GM18861 (cell line): Measurements from ENCODE around the gene FAM221B.

Source experiments
- ATAC-seq: cut with Tn5 transposase; IDR thresholded peaks from one replicate; pipeline ENCODE4 v1.9.1; 2021; ENCODE audit not compliant: unreplicated experiment

The FAM221B gene

DNA sequence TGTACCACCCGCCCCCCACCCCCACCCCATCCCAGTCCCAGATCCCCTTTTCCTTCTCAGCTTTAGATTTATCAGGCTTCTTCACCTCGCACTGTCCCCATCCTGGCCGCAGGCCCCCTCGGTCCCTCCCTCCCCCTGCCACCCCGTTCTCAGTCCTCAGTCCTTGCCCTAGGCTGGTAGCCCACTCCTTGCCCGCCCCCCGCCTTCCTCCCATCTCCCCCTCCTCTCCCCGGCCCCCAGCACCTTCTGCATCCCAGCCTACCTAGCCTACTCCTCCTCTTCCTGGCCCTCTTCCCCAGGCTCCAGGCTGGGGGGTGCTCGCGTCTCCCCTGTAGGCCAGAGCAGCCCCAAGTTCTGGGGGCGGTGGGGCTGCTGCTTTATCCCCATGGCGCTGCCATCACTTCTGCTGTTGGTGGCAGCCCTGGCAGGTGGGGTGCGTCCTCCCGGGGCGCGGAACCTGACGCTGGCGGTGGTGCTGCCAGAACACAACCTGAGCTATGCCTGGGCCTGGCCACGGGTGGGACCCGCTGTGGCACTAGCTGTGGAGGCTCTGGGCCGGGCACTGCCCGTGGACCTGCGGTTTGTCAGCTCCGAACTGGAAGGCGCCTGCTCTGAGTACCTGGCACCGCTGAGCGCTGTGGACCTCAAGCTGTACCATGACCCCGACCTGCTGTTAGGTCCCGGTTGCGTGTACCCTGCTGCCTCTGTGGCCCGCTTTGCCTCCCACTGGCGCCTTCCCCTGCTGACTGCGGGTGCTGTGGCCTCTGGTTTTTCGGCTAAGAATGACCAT lies 36.3 kb downstream of the FAM221B start:
- no peak for ATAC-seq

DNA sequence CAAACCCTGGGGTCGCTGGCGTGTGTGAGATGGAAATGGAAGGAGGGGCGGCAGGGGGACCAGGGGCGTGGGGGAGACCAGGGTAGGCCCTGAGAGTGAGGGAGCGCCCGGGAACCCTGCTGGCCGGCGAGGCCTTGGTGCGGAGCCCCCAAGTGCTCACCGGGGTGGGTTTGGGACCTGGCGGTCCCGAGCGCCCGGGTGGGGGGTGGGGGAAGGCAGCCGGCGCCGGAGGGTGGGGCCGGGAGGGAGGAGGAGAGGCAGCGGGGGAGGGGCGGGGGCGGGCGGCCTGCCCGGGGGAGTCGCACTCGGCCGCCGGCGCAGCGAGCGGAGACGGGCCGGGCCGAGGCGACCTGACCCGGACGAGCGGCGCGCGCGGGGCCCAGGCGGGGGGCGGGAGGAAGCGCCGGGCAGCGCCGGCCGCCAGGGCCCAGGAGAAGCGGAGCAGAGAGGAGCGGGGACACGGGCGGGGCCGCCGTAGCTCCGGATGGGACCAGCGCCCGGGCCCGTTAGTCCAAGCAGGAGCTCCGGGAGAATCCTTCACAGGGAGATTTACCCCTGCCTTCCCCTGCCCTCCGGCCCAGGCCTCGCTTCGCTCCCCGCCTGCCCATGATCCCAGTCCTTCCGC lies 37.1 kb downstream of the FAM221B start, which contains the start of gene NPR2:
TSS of gene NPR2 (plus strand) at position 295 of the 625 bp plus-strand sequence. CDS start 818 bp downstream, outside the sequence.
- ATAC-seq: no peak

DNA sequence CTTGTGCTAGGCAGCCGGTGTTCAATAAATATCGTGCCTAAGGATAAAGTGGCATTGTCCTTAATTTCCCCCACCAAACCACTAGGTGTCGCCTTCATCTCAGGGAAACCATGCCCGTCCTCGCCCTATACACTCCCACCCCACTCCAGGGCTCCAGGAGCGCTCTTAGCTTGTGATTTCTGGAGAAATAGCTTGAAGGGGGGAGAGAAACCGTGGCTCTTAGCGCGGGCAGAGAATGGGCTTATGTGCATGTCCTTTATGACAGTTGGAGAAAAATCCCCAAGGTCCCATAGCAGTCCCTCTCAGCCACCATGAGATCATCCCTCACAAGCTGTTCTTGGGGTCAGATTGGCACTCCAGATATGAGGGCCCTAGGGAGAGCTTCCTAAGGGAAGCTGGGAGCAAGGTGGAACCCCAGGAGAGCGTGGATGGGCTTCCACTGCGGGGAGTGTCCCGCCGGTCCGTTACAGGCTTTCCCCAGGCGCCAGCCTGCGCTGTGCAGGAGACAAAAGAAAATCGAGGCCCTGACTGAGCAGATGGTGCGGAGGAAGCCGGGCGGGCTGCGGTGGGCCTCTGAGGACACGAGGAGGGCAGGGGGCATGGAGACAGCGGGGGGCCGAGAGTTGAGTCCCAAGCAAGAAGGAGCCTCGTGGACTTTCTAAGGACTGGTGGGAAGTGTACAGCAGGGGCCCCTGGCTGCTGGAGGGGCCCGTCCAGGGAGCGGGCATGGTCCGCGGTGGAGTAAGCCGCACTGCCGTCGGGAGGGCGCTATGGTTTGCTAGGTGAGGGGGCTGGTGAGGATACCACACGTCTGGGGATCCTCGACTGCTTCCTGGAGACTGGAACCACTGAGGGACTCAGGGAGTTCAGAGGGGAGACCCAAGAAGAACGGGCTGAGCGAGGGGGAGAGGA lies 37.9 kb downstream of the FAM221B start:
- no peak for ATAC-seq

DNA sequence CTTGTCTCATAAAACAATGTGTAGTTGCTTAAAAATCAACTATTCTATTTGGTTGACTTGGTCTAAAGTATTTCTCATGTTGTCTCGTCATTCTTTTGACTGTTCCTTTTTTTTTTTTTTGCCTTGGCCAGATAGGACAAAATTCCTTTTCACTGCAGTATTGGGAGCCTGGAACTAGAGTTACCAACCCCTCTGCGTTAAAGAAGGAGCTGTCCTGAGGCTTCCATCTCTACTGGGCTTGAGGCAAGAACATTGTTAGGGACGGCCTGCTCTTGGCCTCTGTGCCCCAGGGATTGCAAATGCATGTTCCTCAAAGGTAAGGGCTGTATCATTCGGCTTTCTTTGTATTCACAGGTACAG lies 38.5 kb downstream of the FAM221B start:
- ATAC-seq: no peak

DNA sequence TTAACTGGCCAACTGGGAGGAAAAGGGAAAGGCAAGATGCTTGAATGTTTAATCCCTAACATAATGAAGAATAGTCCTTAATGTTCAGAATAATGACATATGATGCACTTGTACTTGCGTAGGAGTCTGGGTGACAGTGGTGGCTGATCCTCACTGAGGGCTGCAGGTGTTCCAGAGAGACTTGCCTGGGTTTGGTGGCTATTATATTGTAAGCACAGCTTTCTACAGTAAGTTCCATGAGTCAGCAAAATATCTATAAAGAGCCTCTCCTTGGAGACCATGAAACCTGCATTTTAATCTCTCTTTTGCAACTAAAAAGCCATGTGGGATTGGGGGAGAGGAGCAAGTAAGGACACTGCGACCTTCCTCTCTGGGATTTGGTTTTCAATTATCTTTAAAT lies 39.0 kb downstream of the FAM221B start:
- ATAC-seq: no peak

DNA sequence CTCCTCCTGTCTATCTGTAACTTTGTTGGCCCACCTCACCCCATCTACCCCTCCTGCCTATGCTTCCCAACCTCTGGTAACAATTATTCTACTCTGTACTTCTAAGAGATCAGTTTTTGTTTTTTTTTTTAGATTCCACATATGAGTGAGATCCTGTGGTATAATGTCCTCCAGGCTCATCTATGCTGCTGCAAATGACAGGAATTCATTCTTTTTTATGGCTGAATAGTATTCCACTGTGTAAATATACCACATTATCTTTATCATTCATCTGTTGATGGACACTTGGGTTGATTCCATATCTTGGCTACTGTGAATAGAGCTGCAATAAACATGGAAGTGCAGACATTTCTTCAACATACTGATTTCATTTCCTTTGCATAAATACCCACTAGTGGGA lies 45.1 kb downstream of the FAM221B start:
- no peak for ATAC-seq

DNA sequence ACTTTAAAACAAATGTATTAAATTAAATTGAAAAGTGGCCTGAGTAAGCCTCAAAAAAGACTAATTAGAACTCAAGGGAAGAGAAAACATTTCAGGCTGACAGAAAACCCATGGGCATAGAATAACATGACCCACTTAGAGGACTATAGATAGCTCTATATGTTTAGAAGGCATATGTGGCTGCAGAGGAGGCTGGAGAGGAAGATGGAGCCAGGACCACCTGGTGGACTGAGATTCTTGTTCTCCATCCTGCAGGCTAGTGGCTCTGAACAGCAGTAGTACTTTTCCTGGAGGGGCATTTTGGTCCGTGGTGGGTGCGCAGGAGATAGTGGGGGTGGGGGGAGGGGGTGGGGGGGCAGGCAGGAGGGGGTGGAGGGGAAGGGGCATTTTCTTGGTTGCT lies 47.5 kb downstream of the FAM221B start:
- no peak for ATAC-seq

DNA sequence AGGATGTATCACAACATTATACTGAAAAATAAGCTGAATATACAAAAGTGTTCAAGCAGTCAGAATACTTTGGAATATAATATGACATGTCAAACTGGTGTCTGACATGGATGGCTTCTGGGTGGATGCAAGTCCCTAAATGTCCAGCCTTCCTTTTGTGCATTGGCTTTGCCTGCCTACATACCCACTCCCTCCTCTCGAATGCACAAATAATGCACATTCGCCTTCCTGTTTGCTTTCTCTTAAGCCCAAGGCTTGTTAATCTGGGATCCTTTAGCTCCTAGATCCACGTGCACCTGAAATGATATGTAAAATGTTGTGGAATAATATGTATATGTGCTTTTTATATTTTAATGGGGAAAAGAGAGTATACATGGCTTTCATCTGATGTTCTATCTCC lies 50.0 kb downstream of the FAM221B start:
- no peak for ATAC-seq

DNA sequence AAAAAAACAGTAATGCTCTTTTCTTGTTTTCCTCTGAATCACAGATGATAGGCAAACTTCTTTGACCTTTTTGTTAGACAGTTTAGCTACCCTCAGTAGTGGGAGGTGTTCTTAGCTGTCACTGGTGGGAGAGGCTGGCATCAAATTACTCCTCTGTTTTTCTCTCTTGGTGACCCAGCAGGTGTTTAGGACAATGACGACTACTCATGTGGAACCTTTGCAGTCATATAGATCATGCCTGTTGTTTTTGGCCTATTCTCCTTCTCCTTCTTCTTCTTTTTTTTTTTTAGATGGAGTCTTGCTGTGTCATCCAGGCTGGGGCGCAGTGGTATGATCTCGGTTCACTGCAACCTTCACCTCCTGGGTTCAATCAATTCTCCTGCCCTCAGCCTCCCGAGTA lies 52.5 kb downstream of the FAM221B start:
- no peak for ATAC-seq

DNA sequence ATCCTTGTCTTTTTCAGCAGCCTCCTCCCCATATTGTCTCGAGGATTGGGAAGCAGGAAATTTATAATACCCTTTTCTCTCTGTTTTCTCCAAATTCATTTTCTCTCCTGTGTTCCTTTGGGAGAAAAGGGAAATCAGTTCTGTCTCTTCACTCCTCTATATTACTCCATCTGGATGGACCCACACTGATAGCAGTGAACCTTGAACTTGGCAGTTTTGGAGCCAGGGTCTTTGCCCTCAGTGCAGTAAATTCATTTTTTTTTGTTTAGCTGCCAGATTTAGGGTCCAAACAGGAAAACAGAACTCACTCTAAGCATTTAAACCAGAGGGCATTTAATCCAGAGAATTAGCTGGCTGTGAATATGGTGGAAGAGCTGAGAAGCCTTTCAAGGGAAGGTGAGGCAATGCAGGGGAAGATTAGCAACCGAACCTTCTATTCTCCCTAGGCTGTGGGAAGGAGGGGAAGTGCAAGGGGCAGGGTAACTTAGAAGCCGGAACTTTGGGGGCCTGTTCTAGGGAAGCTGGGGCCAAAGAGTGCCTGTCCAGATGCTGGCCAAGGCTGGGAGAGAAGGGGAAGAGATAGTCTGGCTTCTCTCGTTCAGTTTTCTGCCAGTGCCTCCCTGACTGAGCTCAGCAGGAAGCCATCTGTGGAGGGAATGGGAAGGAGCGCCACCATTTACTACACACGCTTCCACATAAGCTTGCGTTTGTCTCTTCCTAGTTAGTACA lies 53.5 kb downstream of the FAM221B start:
- ATAC-seq: no peak

DNA sequence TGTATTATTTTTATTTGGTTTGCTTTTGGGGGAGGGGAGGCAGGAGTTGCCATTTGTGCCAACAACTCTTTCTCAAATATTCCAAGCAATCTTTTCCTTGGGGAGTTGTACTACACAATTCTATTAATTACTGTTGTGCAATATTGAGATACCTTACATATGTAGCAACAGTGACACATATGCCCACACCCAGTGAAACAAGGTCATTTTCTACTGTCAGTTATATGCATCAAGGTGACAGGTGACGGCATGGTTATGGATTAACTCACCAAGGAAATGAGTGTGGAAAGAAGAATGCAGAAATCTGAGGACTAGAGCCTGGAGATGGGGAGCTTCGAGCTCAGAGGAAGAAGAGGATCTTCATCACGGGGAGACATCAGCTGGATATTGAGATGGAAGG lies 56.6 kb downstream of the FAM221B start:
- ATAC-seq: no peak

DNA sequence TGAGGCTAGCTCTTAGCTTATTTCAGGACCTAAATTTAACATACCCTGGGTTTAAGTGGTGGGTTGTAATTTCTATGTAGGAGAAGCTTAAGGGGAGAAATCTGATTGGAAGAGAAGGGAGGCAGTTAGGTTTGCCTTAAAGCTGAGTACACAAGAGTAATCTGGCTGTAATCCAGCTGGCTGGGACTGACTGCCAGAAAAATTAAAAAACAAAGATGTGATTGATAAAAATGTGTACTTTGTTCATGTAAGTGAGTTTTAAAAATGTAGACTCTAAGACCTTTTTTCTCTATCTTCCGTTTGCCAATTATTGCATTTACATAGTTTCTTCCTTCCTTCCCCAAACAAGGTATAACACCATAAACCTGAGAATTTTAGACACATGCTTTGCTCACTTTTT lies 57.0 kb downstream of the FAM221B start:
- ATAC-seq: no peak

DNA sequence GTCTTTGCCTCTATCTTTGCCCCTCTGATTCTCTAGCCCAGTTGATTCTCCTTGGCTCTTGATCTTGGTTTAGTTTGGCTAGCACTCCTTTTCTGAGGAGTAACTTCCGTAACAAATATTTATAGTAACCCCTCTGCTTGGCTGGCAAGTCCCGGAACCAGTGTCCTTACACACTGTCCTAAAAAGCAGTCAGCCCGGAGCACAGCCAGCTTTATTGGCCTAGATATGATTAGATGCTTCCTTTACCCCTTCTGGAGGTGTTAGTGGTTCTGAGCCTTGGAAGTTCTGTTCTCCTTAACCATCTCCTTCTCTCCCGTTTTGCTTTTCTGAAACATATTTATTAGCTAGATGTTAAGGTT lies 57.5 kb downstream of the FAM221B start:
- ATAC-seq: no peak

DNA sequence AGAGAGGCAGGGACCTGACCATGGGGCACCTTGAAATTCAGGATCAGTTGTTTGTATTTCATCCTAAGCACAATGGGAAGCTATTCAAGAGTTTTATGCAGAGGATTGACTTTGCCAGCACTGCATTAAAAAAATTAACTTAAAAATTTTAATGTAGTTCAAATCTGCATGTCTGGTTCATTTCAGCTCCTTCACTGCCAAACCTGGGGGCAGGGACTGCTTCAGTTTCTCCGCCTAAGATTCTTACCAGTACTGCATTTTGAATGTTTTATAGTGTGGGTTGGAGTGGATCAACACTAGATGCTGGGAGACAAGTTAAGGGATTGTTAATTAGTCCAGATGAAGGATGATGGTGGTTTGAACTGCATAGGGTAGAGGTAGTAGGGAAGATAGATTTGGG lies 58.8 kb downstream of the FAM221B start:
- ATAC-seq: no peak

DNA sequence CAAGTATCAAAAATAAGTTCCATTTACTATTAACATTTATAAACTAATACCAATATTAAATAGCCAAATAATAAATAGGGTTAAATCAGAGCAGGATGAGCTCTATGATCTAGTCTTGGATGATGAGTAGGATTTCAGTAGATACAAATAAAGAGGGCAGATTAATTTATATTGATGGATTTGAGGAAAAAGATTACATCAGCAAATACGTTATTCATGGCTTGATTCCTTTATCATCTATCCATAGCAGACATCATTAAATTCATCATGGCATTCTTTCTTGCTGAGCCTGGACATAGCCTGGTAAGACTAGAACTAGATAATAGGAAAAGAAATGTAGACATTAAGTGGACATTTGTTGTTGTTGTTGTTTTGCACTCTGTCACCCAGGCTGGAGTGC lies 61.1 kb downstream of the FAM221B start:
- ATAC-seq: no peak

DNA sequence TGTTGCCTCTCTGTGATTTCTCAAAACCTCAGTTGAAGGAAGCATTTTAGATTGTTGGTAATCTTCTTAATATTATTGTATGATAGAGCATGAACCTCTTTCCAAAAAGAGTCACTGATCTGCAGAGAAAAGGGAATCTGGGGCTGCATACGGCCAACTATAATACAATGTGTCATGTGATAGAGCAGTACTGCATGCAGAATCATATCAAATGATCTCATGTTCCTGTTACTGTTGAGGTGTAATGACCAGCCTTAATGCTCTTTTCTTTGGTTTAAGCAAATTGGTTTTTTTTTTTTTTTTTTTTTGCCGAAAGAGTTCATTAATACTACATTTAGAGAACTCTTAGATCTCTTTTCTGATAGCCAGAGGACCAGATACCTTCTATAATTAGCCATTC lies 61.5 kb downstream of the FAM221B start:
- ATAC-seq: no peak
